Gastroesophageal sphincter (tissue), 4 donors: ENCODE data around the gene HCFC1. TPM values are rescaled to one million over a fixed set of nuclear protein-coding genes. Genes with fewer than 3 reads are reported as not detected.

Experiments used
- ATAC-seq: fragments of 150-250 bp; one replicate; pipeline ENCODE4 v1.9.1; 2016; ENCODE audit warnings: mild to moderate bottlenecking, moderate library complexity
- H3K27ac ChIP-seq, 4 donors: fragments of 200-600 bp; sonication (generic) in 3 of 4; 1 replicate in 3 of 4; 2 replicates in 1 of 4; pipeline ENCODE4 v1.5.1; 2016 to 2019
- H3K27me3 ChIP-seq: fragments of 200-600 bp; sonication (generic); one replicate; pipeline ENCODE4 v1.5.1; 2019
- H3K36me3 ChIP-seq, 2 donors: fragments of 200-600 bp; sonication (generic); one replicate each; pipeline ENCODE4 v1.5.1; 2019; ENCODE audit warnings: control low read depth in 1 of 2
- H3K4me1 ChIP-seq, 3 donors: fragments of 200-600 bp; sonication (generic); 1 replicate in 2 of 3; 2 replicates in 1 of 3; pipeline ENCODE4 v1.5.1; 2016 to 2019; ENCODE audit warnings: control low read depth in 2 of 3
- H3K4me3 ChIP-seq, 2 donors: fragments of 200-600 bp; sonication (generic); one replicate each; pipeline ENCODE4 v1.5.1; 2019; ENCODE audit warnings: mild to moderate bottlenecking in 1 of 2, moderate library complexity in 1 of 2
- H3K9me3 ChIP-seq, 3 donors: fragments of 200-600 bp; sonication (generic); one replicate each; pipeline ENCODE4 v1.5.1; 2017 to 2019; ENCODE audit warnings: control low read depth in 2 of 3
- EP300 ChIP-seq: sonication (generic); formaldehyde crosslinking; IDR thresholded peaks from one replicate; pipeline ENCODE4 v1.6.1; 2017; ENCODE audit warnings: antibody characterized with exemption, mild to moderate bottlenecking
- POLR2A ChIP-seq, 2 donors: fragments of 450-650 bp; IDR thresholded peaks; one replicate each; pipeline ENCODE4 v1.6.1; 2017; ENCODE audit warnings: antibody characterized with exemption in 2 of 2, mild to moderate bottlenecking in 2 of 2, moderate library complexity in 1 of 2
- POLR2AphosphoS5 ChIP-seq: sonication (generic); formaldehyde crosslinking; IDR thresholded peaks from one replicate; pipeline ENCODE4 v1.6.1; 2017; ENCODE audit warnings: antibody characterized with exemption
- WGBS, 2 donors: methylation state at CpG; one replicate each; pipeline ENCODE4 v1.1.5; 2018; ENCODE audit warnings: low coverage in 1 of 2; 5-methylcytosine and 5-hydroxymethylcytosine counted together
- total RNA-seq, 4 donors: library from RNA; depleted of rRNA; stranded (reverse); fragments of >200 nt; gene quantifications; one replicate each; pipeline ENCODE4 v1.1.0, GENCODE V29; 2016
- TF ChIP-seq, protein P1 (sequence below), 4 experiments: fragments of 200-600 bp in 2 of 4; fragments of 450-650 bp in 2 of 4; sonication (generic) in 1 of 4; IDR thresholded peaks; one replicate each; pipeline ENCODE4 v1.5.1; 2017 to 2019; ENCODE audit warnings: antibody characterized with exemption in 4 of 4, mild to moderate bottlenecking in 2 of 4, moderate library complexity in 2 of 4

HCFC1 gene
- total RNA-seq, 4 donors from 2014 or later, result 32.9 to 94.4 (median 43.1) TPM

DNA sequence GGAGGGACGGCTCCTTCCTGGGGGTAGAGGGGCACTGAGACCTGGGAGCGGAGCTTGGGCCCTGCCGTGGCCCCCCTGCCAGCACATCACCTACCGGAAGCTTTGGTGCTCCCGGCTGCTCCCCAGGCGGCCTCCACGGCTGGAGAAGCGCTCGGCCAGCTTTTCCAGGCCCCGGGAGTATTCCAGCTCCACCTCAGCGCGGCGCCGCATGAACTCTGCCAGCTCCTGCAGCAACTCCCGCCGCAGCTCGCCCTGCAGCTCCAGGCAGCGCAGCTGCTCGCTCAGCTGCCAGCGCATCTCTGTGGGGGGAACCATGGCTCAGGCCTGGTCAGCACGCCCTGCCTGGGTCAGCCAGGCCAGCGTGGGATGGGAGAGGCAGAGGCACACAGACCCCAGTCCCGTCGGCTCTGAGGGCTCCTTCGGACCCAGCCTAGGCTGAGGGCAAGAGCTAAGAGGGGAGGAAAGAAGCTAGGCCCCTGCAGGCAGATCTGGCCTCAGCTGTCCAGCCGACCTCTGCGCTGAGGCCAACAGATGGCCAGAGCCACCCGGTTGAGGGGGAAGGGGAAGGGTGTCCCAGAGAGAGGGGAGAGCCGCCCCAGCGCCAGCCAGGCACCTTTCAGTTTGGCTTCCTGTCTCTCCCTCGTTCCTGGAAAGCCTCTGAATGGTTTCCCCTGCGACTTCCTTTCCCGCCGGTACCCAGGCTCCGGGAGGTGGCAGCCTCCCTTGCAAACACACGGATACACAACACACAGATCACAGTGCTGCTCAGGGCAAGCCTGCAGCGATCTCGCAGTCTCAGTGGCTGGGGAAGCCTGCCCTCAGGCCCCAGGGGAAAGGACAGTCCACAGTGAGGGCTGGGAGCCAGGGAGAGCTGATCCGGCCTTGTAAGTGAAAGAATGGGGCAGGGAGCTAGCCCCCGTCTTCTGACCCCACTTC lies 49.8 kb downstream of the HCFC1 start:
- no CpG with 5 or more reads among the region's 40 CpGs for WGBS, 2 donors
- TF ChIP-seq POLR2A (IDR thresholded peaks at IDR 0.05), result no peak
- no peak for TF ChIP-seq EP300
- TF ChIP-seq, protein P1, sequence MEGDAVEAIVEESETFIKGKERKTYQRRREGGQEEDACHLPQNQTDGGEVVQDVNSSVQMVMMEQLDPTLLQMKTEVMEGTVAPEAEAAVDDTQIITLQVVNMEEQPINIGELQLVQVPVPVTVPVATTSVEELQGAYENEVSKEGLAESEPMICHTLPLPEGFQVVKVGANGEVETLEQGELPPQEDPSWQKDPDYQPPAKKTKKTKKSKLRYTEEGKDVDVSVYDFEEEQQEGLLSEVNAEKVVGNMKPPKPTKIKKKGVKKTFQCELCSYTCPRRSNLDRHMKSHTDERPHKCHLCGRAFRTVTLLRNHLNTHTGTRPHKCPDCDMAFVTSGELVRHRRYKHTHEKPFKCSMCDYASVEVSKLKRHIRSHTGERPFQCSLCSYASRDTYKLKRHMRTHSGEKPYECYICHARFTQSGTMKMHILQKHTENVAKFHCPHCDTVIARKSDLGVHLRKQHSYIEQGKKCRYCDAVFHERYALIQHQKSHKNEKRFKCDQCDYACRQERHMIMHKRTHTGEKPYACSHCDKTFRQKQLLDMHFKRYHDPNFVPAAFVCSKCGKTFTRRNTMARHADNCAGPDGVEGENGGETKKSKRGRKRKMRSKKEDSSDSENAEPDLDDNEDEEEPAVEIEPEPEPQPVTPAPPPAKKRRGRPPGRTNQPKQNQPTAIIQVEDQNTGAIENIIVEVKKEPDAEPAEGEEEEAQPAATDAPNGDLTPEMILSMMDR (IDR thresholded peaks at IDR 0.05), result no peak
- TF ChIP-seq POLR2AphosphoS5, result no peak
- H3K4me1 ChIP-seq, result peaks cover 0 to 59% (median 13%) of the 10 kb centered on the region in 3 donors
- H3K36me3 ChIP-seq, result no peaks in the 10 kb centered on the region
- no peak for ATAC-seq
- no peaks in the 10 kb centered on the region for H3K9me3 ChIP-seq
- no peaks in the 10 kb centered on the region for H3K27me3 ChIP-seq
- H3K4me3 ChIP-seq, result peak overlapping the region in 1 of 2 donors; percentile 14
- H3K27ac ChIP-seq, result peak overlapping the region in 3 of 4 donors; percentile 14 to 47 (median 36)

DNA sequence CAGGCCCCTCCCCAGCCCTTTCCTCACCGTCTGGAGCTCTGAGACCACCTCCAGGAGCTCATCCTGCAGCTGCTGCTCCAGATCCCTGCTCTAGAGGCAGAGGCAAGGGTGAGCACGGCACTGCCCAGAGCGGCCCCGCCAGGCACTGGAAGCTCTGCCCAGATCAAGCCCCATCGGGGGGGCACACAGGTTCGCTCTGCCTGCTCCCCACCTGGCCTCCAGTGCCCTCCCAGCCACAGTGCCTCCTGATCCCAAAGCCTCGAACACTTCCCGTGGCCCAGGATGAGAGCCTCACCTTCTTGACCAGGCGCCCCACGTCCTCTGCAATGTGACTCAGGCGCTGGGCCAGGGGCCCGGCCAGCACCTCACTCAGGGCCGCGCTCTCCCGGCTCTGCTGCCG lies 50.5 kb downstream of the HCFC1 start:
- Histone ChIP-seq H3K27me3 (no peaks in the 10 kb centered on the region), H3K36me3 (no peaks in the 10 kb centered on the region), H3K4me1 (peaks cover 0 to 52% (median 10%) of the 10 kb centered on the region in 3 donors), H3K9me3 (no peaks in the 10 kb centered on the region), H3K27ac (peak overlapping the region in 2 of 4 donors; percentile 14 to 36), H3K4me3 (peak overlapping the region in 1 of 2 donors; percentile 14)
- TF ChIP-seq EP300 (no peak), POLR2AphosphoS5 (no peak), POLR2A (IDR thresholded peaks at IDR 0.05) (no peak)
- TF ChIP-seq, protein P1 (IDR thresholded peaks at IDR 0.05), result no peak
- no CpG with 5 or more reads among the region's 16 CpGs for WGBS, 2 donors
- no peak for ATAC-seq

DNA sequence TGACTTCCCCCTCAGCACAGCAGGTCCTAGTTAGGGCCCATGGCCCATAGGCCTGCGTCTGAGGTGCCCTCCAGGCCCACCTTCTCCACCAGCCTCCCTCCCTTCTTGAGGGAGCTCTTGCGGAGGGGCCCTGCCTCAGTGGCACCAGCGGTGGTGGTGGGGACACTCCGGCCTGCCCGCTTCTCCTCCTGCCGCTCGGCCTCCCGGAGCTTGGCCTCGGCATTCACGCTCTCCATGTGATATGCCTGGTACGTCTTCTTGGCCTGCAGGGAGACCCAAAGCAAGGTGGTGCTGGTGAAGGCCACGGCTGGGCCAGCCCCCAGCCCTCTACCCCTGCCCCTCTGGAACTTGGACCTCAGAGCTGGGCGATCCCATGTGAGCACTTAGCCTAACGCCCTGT lies 51.1 kb downstream of the HCFC1 start:
- no peak overlapping the region for H3K27ac ChIP-seq
- no peak overlapping the region for H3K4me3 ChIP-seq
- H3K27me3 ChIP-seq, result no peaks in the 10 kb centered on the region
- peaks cover 0 to 47% (median 10%) of the 10 kb centered on the region in 3 donors for H3K4me1 ChIP-seq
- WGBS, 2 donors, result no CpG with 5 or more reads among the region's 14 CpGs
- no peaks in the 10 kb centered on the region for H3K36me3 ChIP-seq
- TF ChIP-seq POLR2AphosphoS5 (no peak), POLR2A (IDR thresholded peaks at IDR 0.05) (no peak), EP300 (no peak)
- TF ChIP-seq, protein P1 (IDR thresholded peaks at IDR 0.05), result no peak
- ATAC-seq, result no peak
- no peaks in the 10 kb centered on the region for H3K9me3 ChIP-seq

DNA sequence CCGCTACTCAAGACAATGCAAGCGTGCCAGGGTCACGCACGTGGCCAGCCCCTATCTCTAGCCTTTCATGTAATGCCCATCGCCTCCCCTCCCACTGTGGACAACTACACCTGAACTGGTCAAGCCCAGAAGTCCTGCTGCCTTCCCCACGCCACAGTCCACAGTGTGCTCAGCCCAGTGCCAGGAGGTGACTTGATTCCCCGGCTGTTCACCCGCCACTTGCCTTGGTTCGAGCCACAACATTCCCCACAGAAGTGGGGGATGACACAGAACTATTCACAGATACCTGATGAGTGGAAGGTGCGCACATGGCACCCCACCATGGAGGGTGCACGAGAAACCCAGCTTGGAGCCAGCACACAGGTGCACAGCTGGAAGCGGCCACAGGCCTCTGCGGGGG lies 52.3 kb downstream of the HCFC1 start:
- TF ChIP-seq, protein P1 (IDR thresholded peaks at IDR 0.05), result no peak
- TF ChIP-seq POLR2AphosphoS5 (no peak), POLR2A (IDR thresholded peaks at IDR 0.05) (no peak), EP300 (no peak)
- peaks cover 0 to 39% (median 10%) of the 10 kb centered on the region in 3 donors for H3K4me1 ChIP-seq
- H3K27me3 ChIP-seq, result no peaks in the 10 kb centered on the region
- H3K36me3 ChIP-seq, result no peaks in the 10 kb centered on the region
- no peak overlapping the region for H3K4me3 ChIP-seq
- no peak overlapping the region for H3K27ac ChIP-seq
- H3K9me3 ChIP-seq, result no peaks in the 10 kb centered on the region
- 92% methylated on average over 6 of the region's 13 CpGs; no CpG with 5 or more reads in 1 of the 2 donors for WGBS, 2 donors
- ATAC-seq, result no peak
